Kidney (tissue), 14 donors: Measurements from ENCODE around the gene SH3BGRL2. TPM values are rescaled to one million over a fixed set of nuclear protein-coding genes. Genes with fewer than 3 reads are reported as not detected.

Experiments
- DNase-seq, 5 donors: peaks; one replicate each; pipeline ENCODE4 v3.0.0-alpha.2; 2013 to 2020
- FAIRE-seq: peaks from 2 replicates; lab custom pipeline; 2012; peaks lifted over from hg19 to GRCh38; lab: Jason Lieb, UNC
- H3K27ac ChIP-seq, 2 donors: one replicate each; pipeline ENCODE4 v1.7.0; 2013; ENCODE audit warnings: low read depth in 2 of 2, low read length in 2 of 2, inconsistent platforms in 1 of 2
- H3K27me3 ChIP-seq: one replicate; pipeline ENCODE4 v1.7.1; 2013; ENCODE audit warnings: low read length, inconsistent platforms; ENCODE audit not compliant: control insufficient read depth, insufficient read depth
- H3K36me3 ChIP-seq, 3 donors: one replicate each; pipeline versions ENCODE4 v1.7.0 to v1.7.1; 2013; ENCODE audit warnings: low read length in 3 of 3, control low read depth in 1 of 3, inconsistent platforms in 1 of 3; ENCODE audit not compliant: insufficient read depth in 3 of 3, control insufficient read depth in 2 of 3
- H3K4me1 ChIP-seq, 3 donors: one replicate each; pipeline versions ENCODE4 v1.7.0 to v1.7.1; 2013; ENCODE audit warnings: low read length in 3 of 3, inconsistent platforms in 1 of 3, low read depth in 1 of 3; ENCODE audit not compliant: control insufficient read depth in 2 of 3, insufficient read depth in 2 of 3
- H3K4me3 ChIP-seq, 3 donors: one replicate each; pipeline versions ENCODE4 v1.7.0 to v1.8.1; 2013; ENCODE audit warnings: low read length in 3 of 3, control low read depth in 1 of 3, inconsistent platforms in 1 of 3
- H3K9ac ChIP-seq, 3 donors: one replicate each; pipeline versions ENCODE4 v1.7.0 to v1.7.1; 2013; ENCODE audit warnings: low read length in 3 of 3, control low read depth in 1 of 3, inconsistent platforms in 1 of 3
- H3K9me3 ChIP-seq, 3 donors: one replicate each; pipeline versions ENCODE4 v1.7.0 to v1.7.1; 2013; ENCODE audit warnings: low read length in 3 of 3, control low read depth in 1 of 3, inconsistent platforms in 1 of 3; ENCODE audit not compliant: control insufficient read depth in 2 of 3, insufficient read depth in 1 of 3
- intact Hi-C: fragments of 100-400 bp; cut with DNase I; formaldehyde crosslinking; loops from one replicate; pipeline ENCODE4 v1.11.1; 2022
- polyA plus RNA-seq: library from polyadenylated mRNA; stranded (reverse); fragments of 350-450 nt; fragmentation: Illumina TruSeq; extraction: RNeasy Lipid Tissue Mini Kit (QIAGEN cat#74804); gene quantifications from one replicate; pipeline ENCODE4 v1.2.3, GENCODE V29; 2014; ENCODE audit warnings: low read depth, low replicate concordance; ENCODE audit not compliant: insufficient read depth
- total RNA-seq: library from RNA; stranded (reverse); fragmentation: NEBNext Ultra II Directional; extraction: Animal tissue kit (Norgen Biotek cat#: 25700); gene quantifications from one replicate; pipeline ENCODE4 v1.2.1, GENCODE V29; 2021
- TF ChIP-seq, protein P1 (sequence below): IDR thresholded peaks from 3 replicates; pipeline ENCODE4 v1.5.1; 2012; ENCODE audit warnings: mild to moderate bottlenecking, moderate library complexity, borderline replicate concordance; ENCODE audit not compliant: insufficient read depth; ENCODE audit errors: extremely low read depth
- donor health status: control.
- donor health status: control.
- donor health status: control.
- donor health status: control.
- donor health status: control.
- donor health status: DM: yes; HTN: yes; CAD: no.
- donor health status: Normal renal cell carcinoma (clear cell type).

SH3BGRL2 gene
- total and polyA plus RNA-seq, 2 donors from 2014 or later: 14.6 to 18.6 TPM

DNA sequence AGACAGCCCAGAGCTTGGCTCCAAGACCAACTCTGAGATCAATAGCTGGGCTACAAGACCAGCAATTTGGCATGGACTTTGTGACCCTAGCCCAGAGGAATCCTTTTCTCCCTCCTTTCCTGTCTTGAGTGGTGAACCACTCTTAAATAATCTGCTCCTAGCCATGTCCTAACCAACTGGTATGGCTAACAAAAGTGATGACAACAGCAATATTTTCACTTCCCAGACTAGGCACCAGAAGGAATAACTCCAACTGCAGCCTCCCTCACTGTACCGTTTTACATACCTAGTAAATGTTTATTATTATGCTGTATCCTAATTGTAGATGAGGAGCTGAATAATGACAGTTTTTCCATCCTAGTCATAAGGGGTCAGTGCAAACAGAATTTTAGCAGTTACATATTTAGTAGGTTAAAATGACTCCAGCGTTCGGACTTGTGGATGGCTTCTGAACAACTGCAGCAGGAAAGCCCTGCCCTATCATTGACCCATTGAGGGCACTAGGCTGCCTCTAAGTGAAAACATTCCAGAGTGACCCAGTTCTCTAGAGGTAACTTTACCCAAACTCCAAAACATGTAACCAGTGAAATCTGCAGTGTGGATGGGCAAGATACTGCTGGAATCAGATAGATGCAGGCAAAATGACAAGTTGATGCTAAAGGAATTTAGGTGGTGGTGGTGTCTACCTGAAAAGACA lies 77.1 kb downstream of the SH3BGRL2 start:
- Histone ChIP-seq H3K36me3 (no peaks in the 10 kb centered on the region), H3K27ac (no peak overlapping the region), H3K4me1 (no peaks in the 10 kb centered on the region), H3K27me3 (no peaks in the 10 kb centered on the region), H3K9ac (no peak overlapping the region), H3K9me3 (no peaks in the 10 kb centered on the region), H3K4me3 (no peak overlapping the region)
- FAIRE-seq: no peak
- TF ChIP-seq, protein P1, sequence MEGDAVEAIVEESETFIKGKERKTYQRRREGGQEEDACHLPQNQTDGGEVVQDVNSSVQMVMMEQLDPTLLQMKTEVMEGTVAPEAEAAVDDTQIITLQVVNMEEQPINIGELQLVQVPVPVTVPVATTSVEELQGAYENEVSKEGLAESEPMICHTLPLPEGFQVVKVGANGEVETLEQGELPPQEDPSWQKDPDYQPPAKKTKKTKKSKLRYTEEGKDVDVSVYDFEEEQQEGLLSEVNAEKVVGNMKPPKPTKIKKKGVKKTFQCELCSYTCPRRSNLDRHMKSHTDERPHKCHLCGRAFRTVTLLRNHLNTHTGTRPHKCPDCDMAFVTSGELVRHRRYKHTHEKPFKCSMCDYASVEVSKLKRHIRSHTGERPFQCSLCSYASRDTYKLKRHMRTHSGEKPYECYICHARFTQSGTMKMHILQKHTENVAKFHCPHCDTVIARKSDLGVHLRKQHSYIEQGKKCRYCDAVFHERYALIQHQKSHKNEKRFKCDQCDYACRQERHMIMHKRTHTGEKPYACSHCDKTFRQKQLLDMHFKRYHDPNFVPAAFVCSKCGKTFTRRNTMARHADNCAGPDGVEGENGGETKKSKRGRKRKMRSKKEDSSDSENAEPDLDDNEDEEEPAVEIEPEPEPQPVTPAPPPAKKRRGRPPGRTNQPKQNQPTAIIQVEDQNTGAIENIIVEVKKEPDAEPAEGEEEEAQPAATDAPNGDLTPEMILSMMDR: no peak
- intact Hi-C loops: no loop called here
- DNase-seq: no peak

DNA sequence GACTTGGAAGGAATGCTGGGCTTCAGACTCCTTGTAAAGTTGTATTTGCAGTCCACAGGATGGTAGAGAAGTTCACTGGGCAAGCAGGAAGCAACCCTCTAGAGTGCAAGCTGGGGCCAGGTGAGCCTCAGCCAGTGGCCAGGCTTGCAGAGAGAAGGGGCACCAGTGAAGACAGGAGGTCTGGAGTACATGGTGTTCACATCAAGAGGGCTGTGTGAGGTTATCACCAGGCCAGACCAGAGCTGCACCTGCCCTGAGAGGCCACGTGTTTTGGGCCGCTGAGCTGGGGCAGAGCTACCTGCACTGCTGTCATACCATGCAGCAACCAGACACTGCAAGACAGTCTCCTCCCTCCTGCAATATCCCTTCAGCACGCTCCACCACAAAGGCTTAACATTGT lies 79.0 kb downstream of the SH3BGRL2 start:
- no peak for DNase-seq
- Histone ChIP-seq H3K9ac (no peak overlapping the region), H3K27ac (no peak overlapping the region), H3K9me3 (no peaks in the 10 kb centered on the region), H3K4me3 (no peak overlapping the region), H3K36me3 (no peaks in the 10 kb centered on the region), H3K27me3 (no peaks in the 10 kb centered on the region), H3K4me1 (no peaks in the 10 kb centered on the region)
- TF ChIP-seq, protein P1: no peak
- intact Hi-C loops: no loop called here
- no peak for FAIRE-seq

DNA sequence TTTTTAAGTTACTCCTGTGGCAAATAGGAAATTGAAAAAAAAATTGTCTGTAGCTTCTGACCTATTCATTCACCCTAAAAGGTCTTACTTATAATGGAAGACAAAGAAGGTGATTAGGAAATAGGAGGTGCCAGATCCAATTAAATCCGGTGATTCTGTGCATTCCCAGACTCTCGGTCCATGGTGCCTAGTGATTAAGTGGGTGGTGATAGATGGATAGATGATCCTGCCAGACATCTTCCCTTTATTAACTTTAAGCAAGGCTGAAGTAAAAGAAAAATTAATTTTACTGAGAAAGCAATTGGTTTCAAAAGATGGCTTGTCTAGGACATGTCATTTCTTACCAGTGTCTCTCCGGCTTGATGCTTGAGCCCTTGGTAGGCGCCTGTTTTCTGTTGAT lies 80.0 kb downstream of the SH3BGRL2 start:
- Histone ChIP-seq H3K9ac (no peak overlapping the region), H3K36me3 (no peaks in the 10 kb centered on the region), H3K27ac (no peak overlapping the region), H3K27me3 (no peaks in the 10 kb centered on the region), H3K4me1 (no peaks in the 10 kb centered on the region), H3K9me3 (no peaks in the 10 kb centered on the region), H3K4me3 (no peak overlapping the region)
- no peak for FAIRE-seq
- TF ChIP-seq, protein P1: no peak
- DNase-seq: no peak
- intact Hi-C loops: no loop called here
